HFFc6 (cell line): ENCODE data around the gene TSPAN18. TPM values are rescaled to one million over a fixed set of nuclear protein-coding genes. Genes with fewer than 3 reads are reported as not detected.

Experiments
- DNase-seq: peaks from one replicate; pipeline ENCODE4 v3.0.0-alpha.2; 2018
- H3K27ac Mint-ChIP-seq: 2 replicates; pipeline ENCODE4 v1.8.0; 2020; ENCODE audit warnings: mild to moderate bottlenecking, mixed read lengths
- H3K27me3 Mint-ChIP-seq: 2 replicates; pipeline ENCODE4 v1.8.0; 2021; ENCODE audit warnings: mild to moderate bottlenecking, moderate library complexity, mixed read lengths; ENCODE audit not compliant: insufficient read depth
- H3K36me3 Mint-ChIP-seq: 2 replicates; pipeline ENCODE4 v1.8.0; 2021; ENCODE audit warnings: low read depth, mixed read lengths
- H3K4me1 Mint-ChIP-seq: 2 replicates; pipeline ENCODE4 v1.8.0; 2020; ENCODE audit warnings: low read depth, mixed read lengths
- H3K4me3 Mint-ChIP-seq: 2 replicates; pipeline ENCODE4 v1.8.0; 2020; ENCODE audit warnings: mild to moderate bottlenecking, moderate library complexity, mixed read lengths
- H3K9me3 Mint-ChIP-seq: 2 replicates; pipeline ENCODE4 v1.8.0; 2020; ENCODE audit warnings: mild to moderate bottlenecking, mixed read lengths
- total RNA-seq, 6 experiments: library from RNA; stranded (reverse); fragmentation: NEBNext Ultra II Directional; extraction: Animal tissue kit (Norgen Biotek cat#: 25700); gene quantifications; 2 replicates in 1 of 6; 3 replicates in 5 of 6; pipeline ENCODE4 v1.2.3, GENCODE V29; 2021
- TF ChIP-seq, protein P1 (sequence below): fragments of 200-600 bp; sonication (generic); IDR thresholded peaks from 2 replicates; pipeline ENCODE4 v1.5.0; 2021; ENCODE audit warnings: antibody characterized with exemption, mild to moderate bottlenecking

The TSPAN18 gene
- total RNA-seq, 6 experiments from 2014 or later = 0.09 TPM; not detected in 5

- peak; percentile 34 for DNase-seq
- Mint-ChIP-seq H3K4me3 (peak overlapping the region; percentile 51; the same call in 1 of the 2 replicates), H3K4me1 (peaks cover 6% of the 10 kb centered on the region; the same call in 1 of the 2 replicates), H3K27me3 (peaks cover 62% of the 10 kb centered on the region), H3K27ac (no peak overlapping the region), H3K9me3 (no peaks in the 10 kb centered on the region), H3K36me3 (no peaks in the 10 kb centered on the region)
- TF ChIP-seq, protein P1, sequence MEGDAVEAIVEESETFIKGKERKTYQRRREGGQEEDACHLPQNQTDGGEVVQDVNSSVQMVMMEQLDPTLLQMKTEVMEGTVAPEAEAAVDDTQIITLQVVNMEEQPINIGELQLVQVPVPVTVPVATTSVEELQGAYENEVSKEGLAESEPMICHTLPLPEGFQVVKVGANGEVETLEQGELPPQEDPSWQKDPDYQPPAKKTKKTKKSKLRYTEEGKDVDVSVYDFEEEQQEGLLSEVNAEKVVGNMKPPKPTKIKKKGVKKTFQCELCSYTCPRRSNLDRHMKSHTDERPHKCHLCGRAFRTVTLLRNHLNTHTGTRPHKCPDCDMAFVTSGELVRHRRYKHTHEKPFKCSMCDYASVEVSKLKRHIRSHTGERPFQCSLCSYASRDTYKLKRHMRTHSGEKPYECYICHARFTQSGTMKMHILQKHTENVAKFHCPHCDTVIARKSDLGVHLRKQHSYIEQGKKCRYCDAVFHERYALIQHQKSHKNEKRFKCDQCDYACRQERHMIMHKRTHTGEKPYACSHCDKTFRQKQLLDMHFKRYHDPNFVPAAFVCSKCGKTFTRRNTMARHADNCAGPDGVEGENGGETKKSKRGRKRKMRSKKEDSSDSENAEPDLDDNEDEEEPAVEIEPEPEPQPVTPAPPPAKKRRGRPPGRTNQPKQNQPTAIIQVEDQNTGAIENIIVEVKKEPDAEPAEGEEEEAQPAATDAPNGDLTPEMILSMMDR = peak; percentile 99
Observed at GRCh38 chr11:44727373-44728287, 868 bp downstream of the TSPAN18 start.

- H3K4me3 Mint-ChIP-seq = no peak overlapping the region
- no peaks in the 10 kb centered on the region for H3K36me3 Mint-ChIP-seq
- no peak overlapping the region for H3K27ac Mint-ChIP-seq
- TF ChIP-seq, protein P1 = no peak
- peaks cover 6% of the 10 kb centered on the region; the same call in 1 of the 2 replicates for H3K4me1 Mint-ChIP-seq
- DNase-seq = no peak
- H3K27me3 Mint-ChIP-seq = peaks cover 62% of the 10 kb centered on the region
- no peaks in the 10 kb centered on the region for H3K9me3 Mint-ChIP-seq
Observed at GRCh38 chr11:44728491-44728910, 1.7 kb downstream of the TSPAN18 start.

GRCh38 chr11:44729063-44729462 is 2.3 kb downstream of the TSPAN18 start:
- Mint-ChIP-seq H3K4me1 (peaks cover 6% of the 10 kb centered on the region; the same call in 1 of the 2 replicates), H3K27ac (no peak overlapping the region), H3K9me3 (no peaks in the 10 kb centered on the region), H3K36me3 (no peaks in the 10 kb centered on the region), H3K4me3 (no peak overlapping the region), H3K27me3 (peaks cover 59% of the 10 kb centered on the region)
- TF ChIP-seq, protein P1 = no peak
- DNase-seq = no peak

DNA sequence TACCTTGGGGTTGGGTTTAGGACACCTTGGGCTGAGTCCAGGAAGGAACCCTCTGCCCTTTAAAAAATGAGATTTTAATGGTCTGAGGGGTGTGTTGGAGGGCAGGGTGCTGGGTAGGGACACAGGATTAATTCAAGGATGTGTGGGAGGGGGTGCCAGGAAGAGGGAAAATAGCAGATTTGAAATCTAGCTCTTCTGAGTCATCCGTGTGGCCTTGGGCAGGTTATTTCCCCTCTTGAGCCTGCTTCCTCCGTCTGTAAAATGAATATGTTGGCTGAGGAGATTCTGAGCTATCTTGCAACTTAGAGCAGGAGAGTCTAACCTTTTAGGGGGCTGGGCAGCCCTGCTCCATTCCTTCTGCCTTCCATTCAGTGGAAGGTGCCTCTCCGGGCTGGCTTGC is 3.0 kb downstream of the TSPAN18 start:
- Mint-ChIP-seq H3K27ac (no peak overlapping the region), H3K27me3 (peaks cover 65% of the 10 kb centered on the region), H3K36me3 (no peaks in the 10 kb centered on the region), H3K9me3 (no peaks in the 10 kb centered on the region), H3K4me3 (no peak overlapping the region), H3K4me1 (peaks cover 6% of the 10 kb centered on the region; the same call in 1 of the 2 replicates)
- DNase-seq = no peak
- TF ChIP-seq, protein P1 = no peak

- no peaks in the 10 kb centered on the region for H3K36me3 Mint-ChIP-seq
- TF ChIP-seq, protein P1 = no peak
- no peak overlapping the region for H3K27ac Mint-ChIP-seq
- no peak for DNase-seq
- H3K4me1 Mint-ChIP-seq = peaks cover 6% of the 10 kb centered on the region; the same call in 1 of the 2 replicates
- no peak overlapping the region for H3K4me3 Mint-ChIP-seq
- H3K9me3 Mint-ChIP-seq = no peaks in the 10 kb centered on the region
- peaks cover 60% of the 10 kb centered on the region for H3K27me3 Mint-ChIP-seq
Observed at GRCh38 chr11:44730775-44731174, 4.0 kb downstream of the TSPAN18 start.
